ENCODE measurements around the gene SCN9A. TPM values are rescaled to one million over a fixed set of nuclear protein-coding genes. Genes with fewer than 3 reads are reported as not detected.

SCN9A gene
- total and polyA plus RNA-seq, 2 of the 8 experiments (the other 6 are each of a cell fraction or from before 2014, with no cell fraction given) = 1.6 to 6.2 TPM

DNA sequence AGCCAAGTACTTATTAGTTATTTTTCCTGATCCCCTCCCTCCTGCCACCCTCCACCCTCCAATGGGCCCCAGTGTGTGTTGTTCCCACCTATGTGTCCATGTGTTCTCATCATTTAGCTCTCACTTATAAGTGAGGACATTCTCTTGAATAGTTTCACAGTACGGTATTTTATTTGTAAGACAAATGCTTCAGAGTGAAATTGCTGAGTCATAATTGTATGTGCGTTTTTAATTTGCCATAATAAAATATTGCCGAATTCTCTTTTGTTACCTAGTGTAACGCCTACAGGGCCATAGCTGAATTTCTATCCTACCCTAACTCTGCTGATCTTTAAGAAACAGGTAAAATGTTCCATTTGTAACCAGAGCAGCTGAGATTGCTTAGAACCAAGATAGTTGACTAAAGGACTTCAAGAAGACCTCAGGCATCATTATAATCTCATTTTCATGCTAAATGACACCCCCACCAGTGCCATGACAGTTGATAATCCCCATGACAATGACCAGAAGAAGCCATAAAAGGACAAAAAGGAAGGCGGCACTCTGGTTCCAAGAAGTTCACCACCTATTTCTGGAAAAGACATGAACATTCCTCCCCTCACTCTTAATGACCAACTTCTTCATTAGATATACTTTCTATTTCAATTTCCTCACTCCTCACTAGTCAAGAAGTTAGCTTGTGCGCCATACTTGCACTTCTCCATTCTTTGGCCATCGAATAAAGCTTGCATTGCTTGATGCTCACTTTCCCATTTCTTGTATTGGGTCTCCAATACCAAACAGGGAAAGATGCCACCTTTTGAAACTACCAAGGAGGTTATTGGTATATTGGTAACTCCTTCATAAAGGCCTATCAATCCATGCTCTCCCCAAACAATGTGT, 18.4 kb downstream of the SCN9A start:
- H3K4me3 ChIP-seq (ENCODE audit: extremely low read depth in 1 of 4, insufficient read depth in 2 of 4, low read depth in 3 of 4, low read length in 4 of 4) = no peak overlapping the region
- H2BK5ac ChIP-seq (ENCODE audit: low read depth, low read length) = no peak overlapping the region
- H3K23ac ChIP-seq (ENCODE audit: insufficient read length) = no peak overlapping the region
- H3K23me2 ChIP-seq (ENCODE audit: low read depth, low read length) = no peaks in the 10 kb centered on the region
- no peak overlapping the region for H4K91ac ChIP-seq (replicated peaks; ENCODE audit: insufficient read length, low read length)
- TF ChIP-seq BACH1 (IDR thresholded peaks at IDR 0.05; ENCODE audit: low read length) (peak; percentile 67), TEAD4 (IDR thresholded peaks at IDR 0.05; ENCODE audit: low read depth, low read length) (no peak), CTBP2 (IDR thresholded peaks at IDR 0.05; ENCODE audit: borderline replicate concordance, insufficient read depth, insufficient read length, low read length) (no peak)
- no peak overlapping the region for H2BK15ac ChIP-seq (ENCODE audit: low read length)
- no peak overlapping the region for H4K5ac ChIP-seq (ENCODE audit: insufficient read length, low read depth, low read length)
- CTCF ChIA-PET (ENCODE audit: partially characterized antibody) = interaction anchor here (0.6 to 1.9 kb wide), 6 partner anchors 10 to 159 kb away, joined by 3 to 4 read pairs (median 3); no protein-coding TSS in a partner anchor
- no peak overlapping the region for H3K56ac ChIP-seq (replicated peaks; ENCODE audit: insufficient read length, low read depth, low read length)
- no peaks in the 10 kb centered on the region for H3K36me3 ChIP-seq (ENCODE audit: control insufficient read depth in 2 of 4, insufficient read depth in 4 of 4, low read length in 3 of 4)
- H2BK120ac ChIP-seq (replicated peaks; ENCODE audit: low read depth, low read length) = no peak overlapping the region
- no peak overlapping the region for H2BK20ac ChIP-seq (ENCODE audit: low read length)
- no peak for FAIRE-seq
- H3K9ac ChIP-seq (replicated peaks in 1 of 4; ENCODE audit: extremely low read depth in 1 of 4, low read depth in 3 of 4, low read length in 3 of 4) = no peak overlapping the region
- H2AK5ac ChIP-seq (ENCODE audit: low read depth, low read length) = no peak overlapping the region
- no peaks in the 10 kb centered on the region for H3K4me1 ChIP-seq (replicated peaks in 1 of 4; ENCODE audit: control insufficient read depth in 3 of 4, insufficient read depth in 4 of 4, low read length in 3 of 4)
- no peak overlapping the region for H2BK12ac ChIP-seq (ENCODE audit: low read depth, low read length)
- H3K79me1 ChIP-seq (ENCODE audit: low read depth, low read length) = no peaks in the 10 kb centered on the region
- POLR2A ChIA-PET (ENCODE audit: partially characterized antibody) = no interaction called here
- no peaks in the 10 kb centered on the region for H3K27me3 ChIP-seq (replicated peaks in 1 of 4; ENCODE audit: control insufficient read depth in 3 of 4, extremely low read depth in 1 of 4, insufficient read depth in 3 of 4, low read length in 3 of 4)
- no peak overlapping the region for H3K4me2 ChIP-seq (ENCODE audit: insufficient read depth in 1 of 2, low read depth in 2 of 2, low read length in 2 of 2)
- no peak overlapping the region for H3K14ac ChIP-seq (ENCODE audit: insufficient read length)
- no peaks in the 10 kb centered on the region for H4K20me1 ChIP-seq (replicated peaks in 1 of 2; ENCODE audit: control insufficient read depth in 1 of 2, insufficient read depth in 2 of 2, low read length in 2 of 2)
- no peak overlapping the region for H3K4ac ChIP-seq (replicated peaks; ENCODE audit: insufficient read length, low read depth, low read length)
- H3K9me3 ChIP-seq (ENCODE audit: insufficient read depth in 2 of 2, low read depth in 1 of 2, low read length in 1 of 2) = no peaks in the 10 kb centered on the region
- H3K18ac ChIP-seq (ENCODE audit: extremely low read depth, low read length) = no peak overlapping the region
- 80% methylated on average over 7 of the region's 7 CpGs; no CpG with 5 or more reads in 1 of the 2 experiments for WGBS, 2 experiments (ENCODE audit: extremely low coverage in 1 of 2, insufficient coverage in 1 of 2, insufficient read length in 1 of 2, insufficient replicate concordance in 2 of 2, low coverage in 1 of 2, low lambda C conversion rate in 2 of 2, missing lambda C conversion rate in 1 of 2)
- DNase-seq (ENCODE audit: low read depth in 1 of 2, low spot score in 2 of 2) = no peak
- H3K79me2 ChIP-seq (ENCODE audit: control insufficient read depth in 1 of 2, insufficient read depth in 2 of 2, low read length in 2 of 2) = no peaks in the 10 kb centered on the region
- no peak overlapping the region for H4K8ac ChIP-seq (ENCODE audit: extremely low read depth, insufficient read depth, low read length)
- no peak overlapping the region for H3K27ac ChIP-seq (ENCODE audit: low read depth, low read length)
- H2AFZ ChIP-seq (ENCODE audit: low read length) = no peak overlapping the region

Measured in H1 (cell line).